Cerebellar nuclear complex (tissue), 1 donor: ENCODE data around the gene EEF2K.
"Not testable (repeated sequence)": the region's sequence is repeated elsewhere in the genome, so short reads cannot be mapped to it uniquely, and the experiment has no call there.

Source experiments
- DNase-seq, 2 experiments: peaks; one replicate each; lab custom pipeline; 2025; lab: John Stamatoyannopoulos, UW

EEF2K gene

GRCh38 chr16:22213236-22213635 lies 7.2 kb downstream of the EEF2K start:
- no peak for DNase-seq

DNA sequence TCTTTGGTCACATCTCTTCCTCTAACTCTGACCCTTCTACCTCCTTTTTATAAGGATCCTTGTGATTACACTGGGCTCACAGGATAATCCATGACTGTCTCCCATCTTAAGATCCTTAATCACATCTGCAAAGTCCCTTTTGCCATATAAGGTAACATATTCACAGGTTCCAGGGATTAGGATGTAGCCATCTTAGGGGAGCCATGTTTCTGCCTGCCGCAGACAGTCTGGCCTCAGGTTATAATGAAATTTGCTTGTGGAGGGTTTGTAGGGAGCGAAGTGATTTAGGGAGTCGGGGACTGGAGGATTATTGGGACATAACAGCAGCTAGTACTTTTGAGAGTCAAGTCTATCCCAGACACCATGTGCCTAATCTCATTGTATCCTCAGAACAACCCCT lies 7.7 kb downstream of the EEF2K start:
- DNase-seq, result no peak

- DNase-seq, result no peak
Measured at GRCh38 chr16:22214402-22214801, 8.3 kb downstream of the EEF2K start.

GRCh38 chr16:22214889-22215288 lies 8.8 kb downstream of the EEF2K start:
- DNase-seq, result no peak

GRCh38 chr16:22216191-22216831 lies 10.2 kb downstream of the EEF2K start:
- peak in 1 of 2 experiments; percentile 74 for DNase-seq

DNA sequence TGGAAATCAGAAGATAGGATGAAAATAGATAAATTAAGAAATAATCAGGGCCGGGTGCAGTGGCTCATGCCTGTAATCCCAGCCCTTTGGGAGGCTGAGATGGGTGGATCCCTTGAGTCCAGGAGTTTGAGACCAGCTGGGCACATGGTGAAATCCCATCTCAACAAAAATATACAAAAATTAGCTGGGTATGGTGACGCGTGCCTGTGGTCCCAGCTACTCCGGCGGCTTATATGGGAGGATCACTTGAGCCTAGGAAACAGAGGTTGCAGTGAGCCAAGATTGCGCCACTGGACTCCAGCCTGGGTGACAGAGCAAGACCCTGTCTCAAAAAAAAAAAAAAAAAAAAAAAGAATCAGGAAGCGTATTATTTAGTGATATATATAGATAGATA lies 10.8 kb downstream of the EEF2K start:
- DNase-seq, result not testable (repeated sequence)

GRCh38 chr16:22217890-22218730 lies 12.0 kb downstream of the EEF2K start:
- no peak for DNase-seq

DNA sequence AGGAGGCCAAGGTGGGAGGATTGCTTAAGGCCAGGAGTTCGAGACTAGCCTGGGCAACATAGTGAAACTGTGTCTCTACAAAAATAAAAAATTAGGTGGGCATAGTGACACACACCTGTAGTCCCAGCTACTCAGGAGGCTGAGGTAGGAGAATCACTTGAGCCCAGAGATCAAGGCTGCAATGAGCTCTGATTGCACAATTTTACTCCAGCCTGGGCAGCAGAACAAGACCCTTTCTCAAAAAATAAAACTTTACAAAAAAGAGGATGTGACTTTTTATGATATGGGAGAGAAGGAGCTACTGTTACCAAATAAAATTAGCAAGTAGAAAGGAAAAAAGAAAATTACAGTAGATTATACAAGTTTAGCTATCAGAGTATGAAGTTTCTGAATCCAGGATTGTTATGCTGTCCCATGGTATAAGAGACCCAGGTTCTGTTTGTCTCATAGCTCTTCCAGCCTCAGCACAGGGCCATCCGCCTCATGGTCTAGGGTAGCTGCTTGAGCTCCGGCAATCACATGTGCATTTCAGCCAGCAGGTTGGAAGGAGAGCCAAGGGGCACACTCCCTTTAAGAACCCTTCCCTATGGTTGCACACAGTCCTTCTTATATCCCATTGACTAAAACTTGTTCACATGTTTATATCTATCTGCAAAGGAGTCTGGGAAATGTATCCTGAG lies 13.5 kb downstream of the EEF2K start:
- DNase-seq, result no peak

- DNase-seq, result no peak
Measured at GRCh38 chr16:22220069-22220440, 14.0 kb downstream of the EEF2K start.

DNA sequence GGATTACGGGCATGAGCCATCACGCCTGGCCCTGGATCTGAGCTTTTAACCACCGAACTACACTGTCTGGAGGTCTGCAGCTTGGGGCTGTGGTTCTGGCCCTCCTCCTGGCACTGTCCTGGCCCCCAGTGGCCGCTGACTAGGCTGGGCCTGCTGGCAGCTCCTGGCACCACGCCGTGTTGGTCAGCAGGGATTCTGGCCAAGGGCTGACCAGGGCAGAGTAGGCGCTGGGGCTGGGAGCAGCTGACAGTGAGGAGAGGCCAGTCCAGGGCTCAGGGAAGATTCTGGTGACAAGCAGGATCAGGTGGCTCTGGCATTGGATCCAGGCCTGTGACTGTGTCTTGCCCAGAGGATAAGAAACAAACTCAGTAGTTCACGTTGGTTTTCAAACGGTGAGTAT lies 14.6 kb downstream of the EEF2K start:
- peak; percentile 40 to 41 for DNase-seq

DNA sequence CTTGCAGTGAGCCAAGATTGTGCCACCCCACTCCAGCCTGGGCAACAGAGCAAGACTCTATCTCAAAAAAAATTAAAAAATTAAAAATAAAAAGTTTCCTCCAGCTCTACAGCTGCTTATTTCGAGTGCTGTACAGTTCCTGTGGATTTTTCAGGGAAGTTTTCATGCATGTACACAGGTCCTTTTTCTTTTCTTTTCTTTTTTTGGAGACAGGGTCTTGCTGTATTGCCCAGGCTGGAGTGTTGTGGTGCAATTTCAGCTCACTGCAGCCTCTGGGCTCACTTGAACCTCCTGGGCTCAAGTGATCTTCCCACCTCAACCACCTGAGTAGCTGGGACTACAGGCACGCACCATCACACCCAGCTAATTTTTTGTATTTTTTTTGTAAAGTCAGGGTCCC lies 15.9 kb downstream of the EEF2K start:
- DNase-seq, result no peak

- no peak for DNase-seq
Measured at GRCh38 chr16:22222998-22223397, 16.9 kb downstream of the EEF2K start.

GRCh38 chr16:22225060-22225459 lies 19.0 kb downstream of the EEF2K start:
- no peak for DNase-seq

DNA sequence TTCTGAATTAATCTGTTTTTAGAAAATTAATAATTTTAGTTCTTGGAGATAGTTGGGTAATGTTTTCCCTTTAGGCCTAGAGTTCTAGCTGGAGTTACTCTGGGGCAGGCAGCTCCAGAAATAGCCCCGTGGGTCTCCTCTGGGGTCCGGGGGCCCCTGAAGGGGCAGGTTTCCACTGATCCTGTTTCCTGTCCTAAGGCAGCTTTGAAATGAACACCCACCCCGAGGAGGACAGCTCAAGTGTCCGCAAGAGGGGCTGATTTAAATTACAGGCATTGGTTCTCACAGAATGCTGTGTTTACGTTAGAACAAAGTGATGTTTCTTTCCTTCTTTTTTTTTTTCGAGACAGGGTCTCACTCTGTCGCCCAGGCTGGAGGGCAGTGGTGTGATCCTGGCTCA lies 23.8 kb downstream of the EEF2K start:
- no peak for DNase-seq

DNA sequence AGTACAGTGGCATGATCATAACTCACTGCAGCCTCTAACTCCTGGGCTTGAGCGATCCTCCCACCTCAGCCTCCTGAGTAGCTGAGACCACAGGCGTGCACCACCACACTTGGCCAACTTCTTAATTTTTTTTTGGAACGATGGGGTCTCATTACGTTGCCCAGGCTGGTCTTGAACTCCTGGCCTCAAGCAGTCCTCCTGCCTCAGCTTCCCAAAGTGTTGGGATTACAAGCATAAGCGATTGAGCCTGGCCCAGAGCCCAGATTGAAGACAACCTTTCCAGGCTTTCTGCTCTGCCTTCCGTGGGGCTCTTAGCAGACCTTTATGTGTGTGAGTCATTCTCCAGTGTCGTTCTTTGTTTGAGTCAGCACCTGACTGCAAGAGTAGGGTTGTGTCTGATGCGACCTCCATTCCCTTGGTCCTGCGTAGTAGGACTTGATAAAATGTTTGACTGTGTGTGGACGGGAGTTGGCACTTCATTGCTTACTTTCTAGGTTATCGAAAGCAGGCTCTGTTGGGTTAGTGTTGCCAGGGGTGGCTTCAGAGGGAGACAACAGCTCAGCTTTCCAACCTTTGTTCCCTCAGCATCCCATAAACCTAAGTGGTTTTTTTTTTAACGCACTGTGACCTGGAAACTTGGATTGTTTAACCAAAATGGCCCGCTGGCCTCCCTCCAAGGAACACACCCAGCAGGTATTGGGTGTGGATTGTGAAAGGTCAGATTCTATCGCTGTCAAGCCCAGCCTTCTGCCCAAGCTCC lies 26.4 kb downstream of the EEF2K start:
- DNase-seq, result no peak

DNA sequence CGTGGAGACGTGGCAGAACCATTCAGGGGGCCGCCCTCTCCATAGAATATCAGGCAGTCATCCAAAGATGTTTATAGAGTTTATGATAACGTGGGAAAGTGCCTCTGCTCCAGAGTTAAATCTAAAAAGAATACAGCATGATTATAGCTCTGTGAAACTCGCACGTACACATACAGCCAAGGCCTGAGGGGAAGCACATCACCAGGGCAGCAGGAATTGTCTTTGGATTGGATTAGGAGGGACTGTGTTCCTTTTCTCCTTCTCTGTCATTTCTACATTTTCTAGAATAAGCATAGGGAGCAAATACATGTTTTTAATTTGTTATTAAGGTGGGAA lies 26.9 kb downstream of the EEF2K start:
- no peak for DNase-seq

DNA sequence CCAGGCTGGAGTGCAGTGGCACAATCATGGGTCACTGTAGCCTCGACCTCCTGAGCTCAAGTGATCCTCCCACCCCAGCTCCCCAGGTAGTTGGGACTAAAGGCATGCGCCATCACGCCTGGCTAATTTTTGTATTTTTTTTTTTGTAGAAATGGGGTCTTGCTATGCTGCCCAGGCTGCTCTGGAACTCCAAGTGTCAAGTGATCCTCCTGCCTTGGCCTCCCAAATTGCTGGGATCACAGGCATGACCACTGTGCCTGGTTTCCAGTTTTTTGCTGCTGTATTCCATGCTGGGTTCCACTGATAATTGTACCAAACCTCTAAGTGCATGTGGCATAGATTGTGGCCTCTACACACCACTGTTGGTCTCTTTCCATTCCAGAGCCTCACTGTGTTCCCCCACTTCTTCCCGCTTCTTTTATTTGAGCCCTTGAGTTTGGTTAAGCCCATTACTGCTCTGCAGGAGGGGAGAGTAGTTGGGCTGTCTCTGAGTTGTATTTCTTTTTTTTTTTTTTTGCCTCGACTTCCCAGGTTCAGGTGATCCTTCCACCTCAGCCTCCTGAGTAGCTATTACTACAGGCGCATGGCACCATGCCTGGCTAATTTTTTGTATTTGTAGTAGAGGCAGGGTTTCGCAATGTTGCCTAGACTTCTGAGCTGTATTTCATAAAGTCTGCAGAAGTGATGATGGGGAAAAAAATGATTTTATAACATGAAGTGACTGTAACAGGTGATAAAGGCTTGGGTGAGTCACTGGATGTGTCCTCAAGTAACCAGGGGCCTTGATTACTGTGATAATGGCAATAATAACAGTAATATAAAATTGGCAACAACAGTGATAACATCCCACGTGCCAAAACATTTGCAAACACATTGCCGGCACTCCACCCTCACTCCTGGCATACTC lies 30.0 kb downstream of the EEF2K start:
- no peak for DNase-seq

GRCh38 chr16:22239131-22239805 lies 33.2 kb downstream of the EEF2K start:
- DNase-seq, result no peak

GRCh38 chr16:22240023-22240710 lies 34.1 kb downstream of the EEF2K start:
- DNase-seq, result no peak

DNA sequence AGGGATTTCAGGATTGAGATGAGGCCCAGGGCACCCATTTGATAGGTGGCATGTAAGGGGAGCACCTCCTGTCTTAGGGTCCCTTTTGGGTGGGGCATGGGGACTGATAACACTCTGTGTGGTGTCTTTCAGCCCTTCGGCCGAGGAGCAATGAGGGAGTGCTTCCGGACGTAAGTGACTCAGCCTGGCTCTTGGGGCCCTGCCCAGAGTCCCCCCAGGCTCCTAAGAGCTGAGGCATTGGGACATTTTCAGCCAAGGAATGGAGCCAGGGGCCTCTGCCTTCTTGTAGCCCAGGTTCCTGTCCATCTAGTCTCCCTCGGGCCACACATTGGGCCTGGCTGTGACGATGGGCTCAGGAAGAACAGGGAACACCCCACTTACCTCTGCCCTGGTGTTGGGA lies 44.4 kb downstream of the EEF2K start:
- DNase-seq, result no peak
